H4 (cell line): ENCODE results near the gene MDM4. TPM values are rescaled to one million over a fixed set of nuclear protein-coding genes. Genes with fewer than 3 reads are reported as not detected.

ENCODE experiments used
- DNase-seq: peaks from one replicate; pipeline ENCODE4 v3.0.0-alpha.2; 2015; ENCODE audit warnings: low spot score
- total RNA-seq: library from RNA; depleted of rRNA; stranded (reverse); fragments of >200 nt; shearing (Covaris generic); gene quantifications from 2 replicates; pipeline ENCODE4 v1.2.3, GENCODE V29; 2014

MDM4 gene
- total RNA-seq, 1 experiment from 2014 or later, result 5.9 TPM

DNA sequence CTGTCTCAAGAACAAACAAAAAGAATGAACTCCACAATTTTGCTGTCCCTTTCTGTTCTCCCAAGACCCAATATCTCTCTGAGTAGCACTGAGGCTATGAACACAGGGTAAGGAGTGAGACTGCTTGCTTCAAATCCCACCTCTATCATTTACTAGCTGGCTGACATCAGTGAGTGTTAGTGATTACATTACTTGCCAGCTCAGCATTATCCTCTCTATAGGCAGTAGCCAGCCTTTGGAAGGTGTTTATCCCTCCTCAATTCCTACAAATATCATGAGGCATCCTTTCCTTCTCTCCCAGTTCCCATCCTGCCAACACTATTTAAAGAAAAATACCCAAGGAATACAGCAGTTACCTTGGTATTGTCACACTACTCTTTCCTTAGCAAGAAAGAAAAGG, 24.6 kb upstream of the MDM4 start:
- no peak for DNase-seq

DNA sequence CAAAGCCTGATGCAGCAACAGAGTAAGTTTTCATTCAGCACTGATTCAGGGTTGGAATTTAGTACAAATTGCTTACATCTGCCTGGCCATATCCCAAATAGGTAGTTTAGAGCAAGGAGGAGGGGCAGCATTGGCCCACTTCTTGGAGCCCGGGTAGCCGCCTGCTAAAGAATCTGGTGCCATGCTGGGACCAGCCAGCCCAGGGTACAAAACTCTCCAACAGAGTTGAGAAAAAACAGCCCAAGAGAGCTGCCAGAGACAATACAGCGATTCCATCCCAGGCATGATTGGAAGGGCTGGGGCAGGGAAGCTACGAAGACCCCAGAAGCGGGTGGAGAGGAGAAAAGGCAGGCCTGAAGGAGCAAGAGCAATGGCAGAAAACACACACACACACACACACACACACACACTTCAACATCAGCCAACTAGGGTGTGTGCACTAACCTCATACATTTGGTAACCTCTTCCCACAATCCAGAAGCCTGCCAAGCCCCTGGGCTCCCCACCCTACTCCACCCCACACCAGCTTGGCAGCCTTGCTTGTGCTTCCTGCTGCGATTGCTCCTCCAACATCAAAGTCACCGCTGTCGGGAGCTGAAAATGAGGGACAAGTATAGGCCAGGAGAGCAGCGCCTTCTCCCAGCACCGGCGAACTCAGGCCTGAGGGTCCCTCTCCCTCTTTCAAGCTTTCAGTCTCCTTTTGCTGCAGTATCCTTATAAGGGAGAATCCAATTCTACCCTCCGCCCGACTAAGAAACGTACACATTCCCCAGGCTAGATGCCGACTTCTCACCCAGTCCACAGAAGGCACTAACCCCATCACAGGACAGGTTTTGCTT, 22.8 kb upstream of the MDM4 start:
- peak; percentile 77 for DNase-seq

DNA sequence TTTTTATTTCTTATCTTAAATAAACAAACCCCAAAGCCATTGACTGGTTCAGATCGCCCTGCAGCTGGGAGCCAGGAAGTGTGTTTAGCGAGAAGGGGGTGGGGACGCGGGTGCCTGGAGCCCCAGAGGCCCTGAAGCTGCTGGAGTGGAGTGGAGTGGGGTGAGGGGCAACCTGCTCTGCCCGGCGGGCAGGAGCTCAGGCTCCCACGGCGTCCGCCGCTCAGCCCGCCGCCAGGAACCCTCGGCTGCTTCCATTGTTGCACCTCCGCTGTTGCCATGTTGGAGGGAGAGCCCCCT, 22.3 kb upstream of the MDM4 start:
- DNase-seq, result peak; percentile 62

DNA sequence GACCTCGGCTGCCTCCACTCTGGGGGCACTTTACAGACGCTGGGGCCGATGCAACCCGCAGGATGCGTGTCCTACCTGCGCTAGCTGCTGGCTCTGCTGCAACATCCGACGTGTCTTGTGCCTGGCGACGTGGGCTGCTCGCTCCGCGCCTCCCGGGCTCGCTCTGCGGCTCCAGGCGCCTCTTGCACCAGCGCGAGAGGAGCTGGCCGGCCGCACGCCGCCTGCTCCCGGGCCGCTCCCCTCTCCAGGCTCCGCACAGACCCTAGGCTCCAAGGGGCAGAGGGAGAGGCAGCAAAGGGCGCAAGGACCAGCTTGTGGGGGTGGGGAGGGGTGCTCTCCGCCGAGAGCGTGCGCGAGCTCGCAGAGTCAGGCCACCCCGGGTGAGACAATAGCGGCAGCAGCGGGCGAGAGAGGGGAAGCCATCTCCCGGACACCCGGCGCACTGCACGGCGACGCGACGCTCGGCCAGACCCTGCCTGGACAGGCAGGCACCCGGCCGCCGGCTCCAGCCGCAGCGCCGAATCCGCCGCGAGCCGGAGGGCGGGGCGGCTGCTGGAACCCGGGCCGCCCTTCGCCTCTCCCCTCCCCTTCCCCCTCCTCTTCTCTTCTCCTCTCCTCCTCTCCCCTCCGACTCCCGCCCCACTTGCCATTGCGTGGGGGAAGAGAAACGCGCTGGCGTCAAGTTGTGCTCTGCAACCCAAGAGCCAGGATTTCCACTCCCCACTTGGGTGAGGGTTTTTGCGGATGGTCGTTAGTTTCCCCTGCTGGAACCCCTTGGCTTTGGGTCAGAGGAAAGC, 21.7 kb upstream of the MDM4 start, which contains the start of gene PIK3C2B:
Gene PIK3C2B (minus strand): TSS at position 525 of the 797 bp plus-strand sequence. CDS start 25,003 bp downstream, outside the sequence.
- DNase-seq, result peak; percentile 73

DNA sequence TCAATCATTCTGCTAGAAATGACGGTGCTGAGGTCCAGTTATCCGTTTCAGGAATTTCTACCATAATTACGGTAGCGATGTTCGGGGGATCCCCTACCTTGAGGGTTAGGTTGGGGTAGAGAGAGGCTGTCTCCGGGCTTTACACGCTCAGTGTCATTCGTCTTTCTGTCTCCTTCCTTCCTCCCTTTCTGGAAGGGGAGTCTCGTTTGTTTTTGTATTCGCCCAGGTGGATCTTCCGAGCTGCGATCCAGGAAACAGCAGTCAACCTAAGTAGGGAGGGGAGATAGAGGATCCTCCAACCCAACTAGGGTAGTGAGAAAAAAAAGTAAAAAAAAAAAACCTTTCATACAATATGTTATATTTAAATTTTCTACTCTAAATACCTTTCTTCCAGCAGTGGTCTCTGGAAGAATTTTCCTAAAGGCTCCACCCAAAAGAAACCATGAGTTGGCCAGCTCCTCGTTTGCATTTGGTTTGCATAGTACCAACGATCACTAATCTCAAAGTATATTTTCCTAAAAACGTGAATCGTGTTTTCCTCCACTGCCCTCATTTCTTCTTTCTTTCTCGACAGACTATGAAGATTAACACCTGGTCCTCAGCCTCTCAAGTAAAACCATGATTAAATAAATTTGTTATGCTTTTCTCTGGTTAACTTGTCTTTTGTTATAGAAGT, 21.0 kb upstream of the MDM4 start:
- DNase-seq, result no peak

DNA sequence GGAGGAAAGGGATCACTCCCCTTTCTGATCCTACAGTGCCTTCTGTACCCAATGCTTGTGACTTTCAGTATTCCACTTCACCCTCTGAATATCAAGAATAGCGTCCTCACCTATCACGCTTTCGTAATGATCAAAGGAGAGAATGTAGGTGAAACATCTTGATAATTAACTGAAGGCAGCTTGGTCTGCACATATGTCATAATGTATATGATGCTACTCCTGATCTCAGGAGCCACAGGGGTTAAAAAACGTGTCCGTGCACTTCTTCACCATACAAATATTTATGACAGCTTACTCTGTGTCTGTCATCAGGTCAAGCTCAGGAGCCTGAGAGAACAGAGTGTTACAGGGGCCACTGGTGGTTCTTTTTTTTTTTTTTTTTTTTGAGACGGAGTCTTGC, 20.4 kb upstream of the MDM4 start:
- DNase-seq, result no peak

DNA sequence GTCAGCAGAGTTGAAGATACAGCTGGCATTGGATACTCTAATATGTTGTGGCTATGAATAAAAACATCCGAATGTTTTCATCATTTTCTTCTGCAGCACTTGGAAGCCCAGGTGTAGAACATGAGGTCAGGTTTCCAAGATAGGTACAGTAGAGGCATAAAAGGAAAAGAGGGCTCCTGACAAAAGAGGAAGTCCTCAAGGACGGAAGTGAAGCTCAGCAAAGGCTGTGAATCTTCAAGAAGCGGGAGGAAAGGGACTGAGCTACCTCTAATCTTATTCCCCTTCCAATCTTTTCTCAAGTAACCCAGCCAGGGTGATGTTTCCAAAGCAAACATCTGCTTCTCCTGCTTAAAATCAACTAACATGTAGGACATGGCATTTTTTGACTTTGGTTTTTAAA, 17.2 kb upstream of the MDM4 start:
- DNase-seq, result no peak

DNA sequence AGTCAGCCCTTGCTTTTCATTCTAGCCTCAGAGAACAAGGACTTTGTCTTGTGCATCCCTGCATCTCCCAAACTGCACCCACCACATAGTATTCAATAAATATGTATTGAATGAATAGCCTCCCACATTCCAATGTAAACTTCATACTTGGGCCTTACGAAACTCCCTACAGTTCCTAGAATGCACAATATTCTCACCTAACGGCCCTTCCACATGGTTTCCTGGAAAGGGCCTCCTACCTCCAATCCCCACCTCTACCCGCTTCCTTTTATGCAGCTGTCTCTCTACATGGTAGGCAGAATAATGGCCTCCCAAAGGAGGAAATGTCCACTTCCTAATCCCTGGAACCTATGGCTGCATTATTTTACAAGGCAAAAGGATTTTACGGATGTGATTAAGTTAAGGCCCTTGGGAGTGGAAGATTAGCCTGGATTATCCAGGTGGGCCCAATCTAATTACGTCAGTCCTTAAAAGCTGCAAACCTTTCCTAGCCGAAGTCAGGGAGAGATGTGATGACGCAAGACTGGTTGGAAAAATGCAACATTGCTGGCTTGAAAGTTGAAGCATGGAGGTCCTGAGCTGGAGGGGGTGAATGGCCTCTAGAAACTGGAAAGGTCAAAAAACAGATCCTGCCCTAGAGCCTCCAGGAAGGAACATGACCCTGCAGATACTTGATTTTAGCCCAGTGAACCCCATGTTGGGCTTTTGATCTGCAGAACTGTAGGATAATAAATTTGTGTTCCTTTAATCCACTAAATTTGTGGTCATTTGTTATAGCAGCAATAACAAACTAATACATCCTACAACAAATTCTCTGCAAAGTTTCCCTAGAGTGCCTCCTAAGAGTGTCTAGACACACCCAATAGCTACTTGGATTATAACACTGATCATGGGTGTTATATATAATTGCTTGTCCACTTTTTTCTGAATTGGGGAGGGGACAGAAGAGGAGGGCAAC, 16.4 kb upstream of the MDM4 start:
- DNase-seq, result no peak

DNA sequence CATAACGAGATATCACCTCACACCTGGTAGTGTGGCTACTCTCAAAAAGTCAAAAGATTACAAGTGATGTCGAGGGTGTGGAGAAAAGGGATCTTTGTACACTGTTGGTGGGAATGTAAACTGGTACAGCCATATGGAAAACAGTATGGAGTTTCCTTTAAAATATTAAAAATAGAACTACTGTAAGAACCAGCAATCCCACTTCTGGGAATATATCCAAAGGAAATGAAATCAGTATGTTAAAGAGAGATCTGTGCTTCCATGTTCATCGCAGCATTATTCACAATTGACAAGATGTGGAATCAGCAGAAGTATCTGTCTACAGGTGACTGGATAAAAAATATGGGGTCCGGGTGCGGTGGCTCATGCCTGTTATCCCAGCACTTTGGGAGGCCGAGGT, 14.0 kb upstream of the MDM4 start:
- no peak for DNase-seq

DNA sequence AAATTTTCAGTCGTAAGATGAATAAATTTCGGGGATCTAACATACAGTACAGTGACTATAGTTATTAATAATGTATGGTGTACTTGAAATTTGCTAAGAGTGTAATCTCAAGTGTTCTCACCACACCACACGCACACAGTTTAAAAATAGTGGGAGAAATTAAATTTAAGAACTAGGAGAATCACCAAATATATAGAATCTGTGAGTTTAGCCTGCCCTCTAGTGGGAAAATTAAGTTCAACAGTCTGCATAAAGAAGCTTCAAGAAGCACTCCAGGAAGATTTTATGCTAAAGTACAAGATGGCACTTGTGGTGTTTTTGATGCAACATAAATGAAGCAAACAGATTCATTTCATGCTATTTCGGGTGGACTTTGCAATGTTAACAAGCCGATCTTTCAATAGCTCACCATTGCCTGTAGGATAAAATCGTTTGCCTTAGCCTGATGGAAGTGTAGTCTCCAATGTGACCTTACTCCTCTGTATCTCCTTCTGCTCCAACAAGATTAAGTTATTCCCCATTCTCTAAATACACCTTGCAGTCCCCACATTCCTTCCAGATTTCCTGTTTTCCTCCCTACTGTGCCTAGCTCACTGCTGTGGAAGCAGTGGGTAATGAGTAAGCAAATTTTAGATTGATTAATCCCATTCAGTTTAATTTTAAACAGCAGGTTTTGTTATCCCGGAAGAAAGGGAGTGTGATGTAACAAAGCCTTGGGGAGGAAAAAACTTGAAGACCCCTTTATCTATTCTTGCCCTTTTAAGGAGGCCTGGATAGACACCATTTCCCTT, 12.9 kb upstream of the MDM4 start:
- DNase-seq, result peak; percentile 51

DNA sequence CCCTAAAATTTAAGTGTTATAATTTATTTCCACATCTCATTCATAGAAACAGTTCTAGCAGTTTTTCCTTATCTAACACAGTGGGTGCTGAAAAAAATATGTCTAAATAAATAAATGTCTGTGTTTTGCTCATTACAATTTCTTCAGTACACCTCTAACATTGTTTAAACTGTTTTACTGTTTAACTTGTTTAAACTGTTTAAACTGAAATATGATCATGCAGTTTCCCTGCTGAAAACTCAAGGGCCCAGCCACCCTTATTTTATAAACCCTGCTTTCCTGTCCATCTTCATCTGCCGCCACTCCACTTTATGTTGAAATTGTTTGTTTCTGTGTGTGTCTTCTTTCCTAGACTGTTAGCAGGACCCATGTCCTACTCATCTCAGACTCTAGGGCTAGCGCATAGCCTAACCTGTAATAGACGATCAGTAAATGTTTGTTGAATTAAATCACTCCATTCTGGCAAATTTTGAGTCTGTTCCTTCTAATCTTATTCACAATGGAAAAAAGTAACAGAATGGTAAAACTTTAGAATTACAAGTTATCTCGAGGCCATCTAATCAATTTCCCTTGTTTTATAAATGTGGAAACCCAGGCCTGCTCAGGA, 12.2 kb upstream of the MDM4 start:
- DNase-seq, result no peak

DNA sequence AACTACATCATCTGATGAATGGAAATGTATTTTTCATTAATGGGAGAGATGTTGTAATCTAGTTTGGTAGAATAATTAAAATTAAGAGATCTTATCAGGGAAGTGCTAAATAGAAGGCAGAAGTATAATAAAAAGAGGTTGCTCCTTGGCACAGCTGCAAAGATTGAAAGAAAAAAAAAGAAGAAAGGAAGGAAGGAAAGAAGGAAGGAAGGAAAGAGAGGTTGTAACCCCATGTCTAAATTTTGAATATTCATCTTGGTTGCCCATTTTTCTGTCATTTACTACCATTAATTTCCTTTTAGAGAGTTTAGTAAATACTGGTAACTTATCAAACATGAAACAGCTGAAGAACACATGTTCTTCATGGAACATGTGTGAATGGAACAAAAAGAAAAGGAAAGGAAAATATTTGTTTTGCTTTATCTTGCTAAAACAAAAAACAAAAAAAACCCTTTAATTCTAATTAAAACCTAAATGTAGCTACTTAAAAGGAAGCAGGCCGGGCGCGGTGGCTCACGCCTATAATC, 10.5 kb upstream of the MDM4 start:
- no peak for DNase-seq

DNA sequence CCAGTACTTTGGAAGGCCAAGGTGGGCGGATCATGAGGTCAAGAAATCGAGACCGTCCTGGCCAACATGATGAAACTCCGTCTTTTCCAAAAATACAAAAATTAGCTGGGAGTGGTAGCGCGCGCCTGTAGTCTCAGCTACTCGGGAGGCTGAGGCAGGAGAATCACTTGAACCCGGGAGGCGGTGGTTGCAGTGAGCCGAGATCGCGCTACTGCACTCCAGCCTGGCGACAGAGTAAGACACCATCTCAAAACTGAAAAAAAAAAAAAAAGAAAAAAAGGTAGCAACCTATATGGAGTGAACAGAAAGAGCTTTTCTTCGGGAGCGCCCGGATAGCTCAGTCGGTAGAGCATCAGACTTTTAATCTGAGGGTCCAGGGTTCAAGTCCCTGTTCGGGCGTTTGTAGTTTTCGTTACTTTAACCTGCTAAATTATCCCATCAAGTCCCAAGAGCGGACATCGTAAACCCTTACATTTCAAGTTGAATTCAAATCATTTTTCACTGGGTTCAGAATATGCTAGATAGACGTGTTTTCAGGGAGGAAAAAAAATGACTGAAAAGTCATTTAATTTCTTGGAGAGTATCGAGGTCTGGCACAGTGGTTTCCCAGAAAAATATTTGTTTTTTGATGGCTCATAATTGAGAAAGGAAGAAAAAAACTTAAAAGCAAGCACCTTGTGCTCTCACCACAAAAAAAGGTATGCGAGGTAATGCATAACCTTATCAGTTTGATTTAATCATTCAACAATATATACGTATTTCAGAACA, 9.8 kb upstream of the MDM4 start:
- peak; percentile 86 for DNase-seq

DNA sequence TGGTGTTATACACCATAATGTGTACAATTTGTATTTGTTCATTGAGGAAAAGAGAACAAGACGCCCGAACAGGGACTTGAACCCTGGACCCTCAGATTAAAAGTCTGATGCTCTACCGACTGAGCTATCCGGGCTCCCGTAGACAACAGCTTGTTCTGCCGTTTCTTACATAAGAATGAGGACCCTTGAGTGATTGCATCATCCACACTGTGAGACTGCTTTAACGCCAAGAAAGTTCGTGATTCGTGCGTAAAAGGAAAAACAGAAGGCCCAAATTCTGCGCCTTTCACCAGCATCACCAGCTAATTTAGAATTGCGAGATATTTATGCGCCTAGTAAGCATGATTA, 9.3 kb upstream of the MDM4 start:
- DNase-seq, result peak; percentile 86

DNA sequence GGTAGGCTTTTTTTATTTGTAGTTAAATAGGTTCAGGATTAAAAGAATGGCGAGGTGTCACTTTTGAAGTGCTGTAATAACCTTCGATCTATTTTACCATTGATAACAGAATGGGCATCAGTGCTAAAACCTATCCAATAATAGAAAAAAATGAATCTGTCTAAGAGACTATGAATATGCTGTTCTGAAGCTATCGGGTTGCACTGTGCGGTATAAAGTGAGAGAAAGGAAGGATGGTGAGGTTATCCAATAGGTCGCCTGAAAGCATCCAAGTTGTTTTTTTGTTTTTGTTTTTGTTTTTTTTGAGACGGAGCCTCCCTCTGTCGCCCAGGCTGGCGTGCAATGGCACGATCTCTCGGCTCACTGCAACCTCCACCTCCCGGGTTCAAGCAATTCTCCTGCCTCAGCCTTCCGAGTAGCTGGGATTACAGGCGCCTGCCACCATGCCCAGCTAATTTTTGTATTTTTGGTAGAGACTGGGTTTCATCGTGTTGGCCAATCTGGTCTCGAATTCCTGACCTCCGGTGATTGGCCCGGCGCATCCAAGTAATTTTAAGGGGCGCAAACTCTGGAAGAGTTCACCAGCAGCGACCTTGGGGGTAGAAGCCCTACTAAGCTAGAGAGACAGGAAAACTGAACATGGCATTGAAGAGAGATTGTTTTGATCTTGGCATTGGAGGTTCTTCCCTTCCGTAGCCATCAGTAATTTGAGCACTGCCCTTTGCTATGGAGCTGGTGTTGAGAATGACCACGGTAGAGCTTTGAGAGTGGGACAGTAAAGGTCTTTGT, 8.7 kb upstream of the MDM4 start:
- no peak for DNase-seq

DNA sequence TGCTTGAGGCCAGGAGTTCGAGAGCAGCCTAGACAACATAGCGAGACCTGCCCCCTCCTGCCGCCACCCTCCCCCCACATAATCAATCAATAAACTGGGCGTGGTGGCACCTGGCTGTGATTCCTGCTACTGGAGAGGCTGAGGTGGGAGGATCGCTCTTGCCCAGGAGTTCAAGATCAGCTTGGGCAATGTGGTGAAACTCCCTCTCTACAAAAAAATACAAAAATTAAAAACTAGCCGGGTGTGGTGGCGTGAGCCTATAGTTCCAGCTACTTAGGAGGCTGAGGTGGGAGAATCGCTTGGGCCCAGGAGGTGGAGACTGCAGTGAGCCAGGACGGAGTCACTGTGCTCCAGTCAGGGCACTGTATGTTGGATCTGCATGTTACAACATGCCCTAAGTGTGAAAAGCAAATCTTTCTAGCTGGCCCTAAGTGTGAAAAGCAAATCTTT, 7.0 kb upstream of the MDM4 start:
- no peak for DNase-seq

DNA sequence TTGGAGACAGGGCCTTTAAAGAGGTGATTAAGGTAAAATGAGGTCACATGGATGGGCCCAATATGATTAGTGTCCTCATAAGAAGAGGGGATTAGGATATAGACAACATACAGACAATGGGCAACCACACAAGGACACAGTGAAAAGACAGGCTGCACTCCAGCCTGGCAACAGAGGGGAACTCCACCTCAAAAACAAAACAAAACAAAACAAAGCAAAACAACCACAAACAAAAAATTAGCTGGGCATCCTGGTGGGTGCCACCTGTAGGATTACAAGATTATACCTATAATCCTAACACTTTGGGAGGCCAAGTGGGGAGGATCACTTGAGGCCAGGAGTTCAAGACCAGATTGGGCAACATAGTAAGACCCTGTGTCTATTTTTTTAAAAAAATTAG, 4.8 kb upstream of the MDM4 start:
- no peak for DNase-seq

DNA sequence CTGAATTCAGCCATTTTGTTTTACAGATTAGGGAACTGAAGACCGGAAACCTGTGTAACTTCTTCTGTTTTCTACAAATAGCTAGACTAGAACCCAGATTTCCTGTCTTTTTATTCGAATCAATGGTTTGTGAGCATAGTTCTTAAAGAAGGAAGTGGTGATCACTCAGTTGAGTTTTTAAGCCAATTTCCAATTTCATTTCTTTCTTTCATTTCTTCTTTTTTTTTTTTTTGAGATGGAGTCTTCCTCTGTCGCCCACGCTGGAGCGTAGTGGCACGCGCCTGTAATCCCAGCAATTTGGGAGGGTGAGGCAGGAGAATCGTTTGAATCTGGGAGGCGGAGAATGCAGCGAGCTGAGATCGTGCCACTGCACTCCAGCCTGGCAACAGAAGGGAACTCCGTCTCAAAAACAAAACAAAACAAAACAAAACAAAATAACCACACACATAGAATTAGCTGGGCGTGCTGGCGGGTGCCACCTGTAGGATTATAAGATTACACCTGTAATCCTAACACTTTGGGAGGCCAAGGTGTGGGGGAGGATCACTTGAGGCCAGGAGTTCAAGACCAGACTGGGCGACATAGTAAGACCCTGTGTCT, 3.0 kb upstream of the MDM4 start:
- DNase-seq, result no peak
